H9 (cell line): ENCODE results near the gene NRCAM. TPM values are rescaled to one million over a fixed set of nuclear protein-coding genes. Genes with fewer than 3 reads are reported as not detected.

Source experiments
- DNase-seq: peaks from one replicate; pipeline ENCODE4 v3.0.0-alpha.2; 2017
- H2AFZ ChIP-seq: one replicate; pipeline ENCODE4 v1.6.1; 2013; ENCODE audit warnings: mild to moderate bottlenecking, low read length, control low read depth, moderate library complexity
- H2AK5ac ChIP-seq: 2 replicates; pipeline ENCODE4 v1.6.1; 2013; ENCODE audit warnings: low read length, control low read depth, mixed read lengths; ENCODE audit not compliant: insufficient read length
- H2BK120ac ChIP-seq: one replicate; pipeline ENCODE4 v1.6.1; 2013; ENCODE audit warnings: low read depth, mild to moderate bottlenecking, low read length, control low read depth, inconsistent platforms; ENCODE audit not compliant: poor library complexity, severe bottlenecking
- H2BK12ac ChIP-seq: 2 replicates; pipeline ENCODE4 v1.6.1; 2013; ENCODE audit warnings: low read length, control low read depth, mixed read lengths, low read depth; ENCODE audit not compliant: insufficient read length
- H2BK15ac ChIP-seq: 2 replicates; pipeline ENCODE4 v1.6.1; 2013; ENCODE audit warnings: low read depth, low read length, control low read depth
- H2BK20ac ChIP-seq: one replicate; pipeline ENCODE4 v1.6.1; 2013; ENCODE audit warnings: low read depth, mild to moderate bottlenecking, low read length, control low read depth, inconsistent platforms; ENCODE audit not compliant: poor library complexity, severe bottlenecking
- H2BK5ac ChIP-seq: 2 replicates; pipeline ENCODE4 v1.6.1; 2013; ENCODE audit warnings: low read length, control low read depth, mixed read lengths; ENCODE audit not compliant: insufficient read length
- H3K14ac ChIP-seq: 2 replicates; pipeline ENCODE4 v1.6.1; 2013; ENCODE audit warnings: low read length, control low read depth; ENCODE audit not compliant: insufficient read depth
- H3K18ac ChIP-seq: 2 replicates; pipeline ENCODE4 v1.6.1; 2013; ENCODE audit warnings: low read depth, mild to moderate bottlenecking, mixed read lengths, low read length, control low read depth; ENCODE audit not compliant: insufficient read length
- H3K23ac ChIP-seq: 2 replicates; pipeline ENCODE4 v1.6.1; 2013; ENCODE audit warnings: low read length, control low read depth, mixed read lengths, low read depth; ENCODE audit not compliant: insufficient read length
- H3K23me2 ChIP-seq: 2 replicates; pipeline ENCODE4 v1.6.1; 2013; ENCODE audit warnings: low read depth, mild to moderate bottlenecking, mixed read lengths, low read length, control low read depth; ENCODE audit not compliant: insufficient read length, poor library complexity, severe bottlenecking
- H3K27ac ChIP-seq: 2 replicates; pipeline ENCODE4 v1.5.1; 2013; ENCODE audit warnings: low read length, control low read depth, mixed read lengths, low read depth; ENCODE audit not compliant: insufficient read length
- H3K27me3 ChIP-seq: 2 replicates; pipeline ENCODE4 v1.6.1; 2013; ENCODE audit warnings: low read length, control low read depth, inconsistent platforms; ENCODE audit not compliant: insufficient read depth
- H3K4ac ChIP-seq: 2 replicates; pipeline ENCODE4 v1.6.1; 2013; ENCODE audit warnings: low read depth, mild to moderate bottlenecking, control low read depth, inconsistent platforms, low read length, moderate library complexity
- H3K4me1 ChIP-seq: 2 replicates; pipeline ENCODE4 v1.6.1; 2013; ENCODE audit warnings: low read length, control low read depth, inconsistent platforms; ENCODE audit not compliant: insufficient read depth
- H3K4me2 ChIP-seq: 2 replicates; pipeline ENCODE4 v1.6.1; 2013; ENCODE audit warnings: low read length, control low read depth, mixed read lengths; ENCODE audit not compliant: insufficient read length, insufficient read depth
- H3K56ac ChIP-seq: 2 replicates; pipeline ENCODE4 v1.6.1; 2013; ENCODE audit warnings: low read depth, mild to moderate bottlenecking, mixed read lengths, low read length, control low read depth; ENCODE audit not compliant: insufficient read length
- H3K79me1 ChIP-seq: 2 replicates; pipeline ENCODE4 v1.6.1; 2013; ENCODE audit warnings: low read depth, mild to moderate bottlenecking, moderate library complexity, low read length, control low read depth, inconsistent platforms; ENCODE audit not compliant: insufficient read depth, poor library complexity, severe bottlenecking
- H3K79me2 ChIP-seq: 2 replicates; pipeline ENCODE4 v1.6.1; 2013; ENCODE audit warnings: low read length, control low read depth, inconsistent platforms; ENCODE audit not compliant: insufficient read depth
- H3K9ac ChIP-seq: 2 replicates; pipeline ENCODE4 v1.6.1; 2013; ENCODE audit warnings: low read length, control low read depth, mixed read lengths; ENCODE audit not compliant: insufficient read length; ENCODE audit errors: extremely low read depth
- H3K9me3 ChIP-seq: one replicate; pipeline ENCODE4 v1.6.1; 2013; ENCODE audit warnings: low read depth, low read length, inconsistent platforms; ENCODE audit not compliant: control insufficient read depth
- H3T11ph ChIP-seq: one replicate; pipeline ENCODE4 v1.6.1; 2013; ENCODE audit warnings: mild to moderate bottlenecking, low read length, control low read depth, inconsistent platforms
- H4K20me1 ChIP-seq: one replicate; pipeline ENCODE4 v1.6.1; 2013; ENCODE audit not compliant: control insufficient read depth, insufficient read length, insufficient read depth
- H4K5ac ChIP-seq: 2 replicates; pipeline ENCODE4 v1.6.1; 2013; ENCODE audit warnings: low read depth, mild to moderate bottlenecking, mixed read lengths, low read length, control low read depth; ENCODE audit not compliant: insufficient read length
- H4K8ac ChIP-seq: replicated peaks from 2 replicates; pipeline ENCODE4 v1.6.1; 2013; ENCODE audit warnings: low read length, control low read depth, mixed read lengths, low read depth; ENCODE audit not compliant: insufficient read length
- H4K91ac ChIP-seq: 2 replicates; pipeline ENCODE4 v1.6.1; 2013; ENCODE audit warnings: low read depth, mild to moderate bottlenecking, moderate library complexity, mixed read lengths, low read length, control low read depth; ENCODE audit not compliant: insufficient read length
- H3K27ac Mint-ChIP-seq, 3 experiments: 2 replicates in 2 of 3; 3 replicates in 1 of 3; pipeline ENCODE4 v1.8.0; 2020 to 2021; ENCODE audit warnings: mixed read lengths in 3 of 3, mild to moderate bottlenecking in 1 of 3, moderate library complexity in 1 of 3
- H3K27me3 Mint-ChIP-seq: 2 replicates; pipeline ENCODE4 v1.8.0; 2021; ENCODE audit warnings: low read depth, mild to moderate bottlenecking, moderate library complexity, mixed read lengths
- H3K36me3 Mint-ChIP-seq, 3 experiments: 2 replicates in 2 of 3; 3 replicates in 1 of 3; pipeline ENCODE4 v1.8.0; 2020 to 2021; ENCODE audit warnings: low read depth in 3 of 3, mixed read lengths in 3 of 3; ENCODE audit not compliant: insufficient read depth in 1 of 3
- H3K4me1 Mint-ChIP-seq, 2 experiments: 2 replicates each; pipeline ENCODE4 v1.8.0; 2020; ENCODE audit warnings: mixed read lengths in 2 of 2
- H3K4me3 Mint-ChIP-seq, 2 experiments: 2 replicates in 1 of 2; 3 replicates in 1 of 2; pipeline ENCODE4 v1.8.0; 2020 to 2021; ENCODE audit warnings: mild to moderate bottlenecking in 2 of 2, mixed read lengths in 2 of 2, moderate library complexity in 1 of 2
- H3K9me3 Mint-ChIP-seq, 2 experiments: 2 replicates in 1 of 2; 3 replicates in 1 of 2; pipeline ENCODE4 v1.8.0; 2020; ENCODE audit warnings: mild to moderate bottlenecking in 2 of 2, mixed read lengths in 2 of 2, moderate library complexity in 1 of 2
- CTCF ChIP-seq: fragments of 200-600 bp; sonication (generic); conservative IDR thresholded peaks from 3 replicates; pipeline ENCODE4 v1.8.0; 2021; ENCODE audit warnings: antibody characterized with exemption, mild to moderate bottlenecking
- WGBS: extraction: QIAGEN DNeasy Blood & Tissue Kit; methylation state at CpG from one replicate; pipeline ENCODE4 v1.1.7; 2013; ENCODE audit warnings: missing lambda C conversion rate, low lambda C conversion rate, mixed read lengths; ENCODE audit not compliant: insufficient read length; ENCODE audit errors: extremely low coverage; 5-methylcytosine and 5-hydroxymethylcytosine counted together
- total RNA-seq: library from RNA; stranded (reverse); gene quantifications from 2 replicates; pipeline ENCODE4 v1.2.1, GENCODE V29; 2021

Gene NRCAM
- total RNA-seq, 1 experiment from 2014 or later: 2.3 TPM

- Histone ChIP-seq H3K79me1 (no peaks in the 10 kb centered on the region), H3K4ac (no peak overlapping the region), H3T11ph (no peak overlapping the region), H3K23me2 (no peaks in the 10 kb centered on the region), H4K5ac (no peak overlapping the region), H3K27me3 (no peaks in the 10 kb centered on the region), H2BK20ac (no peak overlapping the region), H2BK120ac (no peak overlapping the region), H3K27ac (no peak overlapping the region), H2BK15ac (no peak overlapping the region), H4K91ac (no peak overlapping the region), H3K79me2 (no peaks in the 10 kb centered on the region), H3K9me3 (peaks cover 4% of the 10 kb centered on the region), H3K56ac (no peak overlapping the region), H2AFZ (no peak overlapping the region), H3K4me1 (no peaks in the 10 kb centered on the region; the same call in 1 of the 2 replicates), H3K4me2 (no peak overlapping the region), H3K18ac (no peak overlapping the region), H2BK5ac (no peak overlapping the region), H2AK5ac (no peak overlapping the region), H4K8ac (no peak overlapping the region), H3K14ac (no peak overlapping the region), H3K23ac (no peak overlapping the region), H2BK12ac (no peak overlapping the region), H4K20me1 (no peaks in the 10 kb centered on the region), H3K9ac (no peak overlapping the region)
- H3K4me1 Mint-ChIP-seq: peaks cover 8 to 12% of the 10 kb centered on the region in 2 experiments
- H3K27ac Mint-ChIP-seq: no peak overlapping the region
- no CpG with 5 or more reads among the region's 1 CpG for WGBS
- H3K27me3 Mint-ChIP-seq: no peaks in the 10 kb centered on the region
- H3K36me3 Mint-ChIP-seq: peaks cover 7 to 13% (median 8%) of the 10 kb centered on the region in 3 experiments; a peak in 5 of 7 replicates
- DNase-seq: no peak
- H3K4me3 Mint-ChIP-seq: no peak overlapping the region
- no peak for TF ChIP-seq CTCF
- peaks cover 13% of the 10 kb centered on the region in 2 experiments for H3K9me3 Mint-ChIP-seq
These were observed 206.8 kb downstream of the NRCAM start for GRCh38 chr7:108249453-108249852.
